HG03025 (cell line): ENCODE results near the gene CDC42BPA.
A peak's percentile ranks its signal among the peaks of the same experiment; 100 is the strongest.

Experiments
- ATAC-seq: cut with Tn5 transposase; IDR thresholded peaks from one replicate; pipeline ENCODE4 v1.9.1; 2021; ENCODE audit warnings: mild to moderate bottlenecking, moderate library complexity; ENCODE audit not compliant: unreplicated experiment, low FRiP score

The CDC42BPA gene

DNA sequence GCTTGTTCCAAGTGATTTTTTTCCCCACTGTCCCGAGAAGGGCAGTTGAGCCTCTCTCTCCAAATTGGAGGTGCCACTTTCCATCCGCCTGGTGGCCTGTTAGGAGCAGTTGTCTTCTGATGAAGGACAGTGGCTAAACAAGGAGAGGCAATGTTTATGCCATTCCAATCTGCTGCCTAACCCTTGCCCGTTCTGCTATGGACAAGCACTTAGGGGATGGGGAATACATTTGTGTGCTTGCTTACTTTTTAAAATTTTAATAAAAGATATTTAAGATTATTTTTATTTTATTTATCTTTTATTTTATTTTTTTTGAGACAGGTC is 366.2 kb downstream of the CDC42BPA start:
- ATAC-seq: no peak

DNA sequence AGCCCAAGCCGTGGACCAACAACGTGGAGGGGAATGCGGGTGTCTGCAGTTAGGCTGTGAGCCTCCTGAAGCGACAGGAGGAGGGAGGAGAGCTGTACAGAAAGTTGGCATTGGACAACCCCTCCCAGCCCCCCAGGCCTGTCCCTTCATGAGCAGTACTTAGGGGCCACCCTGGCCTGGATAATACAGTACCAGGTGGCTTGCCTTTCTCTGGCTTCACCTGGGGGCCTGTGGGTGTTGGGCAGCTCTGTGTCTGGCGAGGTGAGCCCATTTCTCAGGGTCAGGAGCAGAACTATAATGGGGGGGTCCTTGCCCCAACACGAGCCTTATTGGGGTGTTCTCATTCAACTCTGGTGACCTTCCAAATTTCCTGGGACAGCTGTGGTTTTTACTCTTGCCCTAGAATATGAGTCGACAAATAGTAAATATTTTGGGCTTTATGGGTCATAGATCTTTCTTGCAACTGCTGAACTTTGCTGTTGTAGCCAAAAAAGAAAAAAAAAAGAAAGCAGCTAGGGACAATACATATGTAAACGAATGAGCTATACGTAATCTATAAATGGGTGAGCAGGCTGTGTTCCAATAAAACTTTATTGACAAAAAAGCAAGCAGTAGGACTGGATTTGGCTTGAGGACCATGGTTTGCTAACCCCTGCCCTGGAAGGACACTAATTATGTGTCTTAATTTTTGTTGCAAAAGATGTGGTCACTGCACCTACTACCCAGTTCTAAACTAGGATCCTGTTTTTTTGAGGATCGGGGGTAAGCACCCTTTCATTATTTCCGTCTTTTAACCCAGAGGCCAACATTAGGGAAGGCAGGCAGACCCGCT is 366.8 kb downstream of the CDC42BPA start:
- no peak for ATAC-seq

DNA sequence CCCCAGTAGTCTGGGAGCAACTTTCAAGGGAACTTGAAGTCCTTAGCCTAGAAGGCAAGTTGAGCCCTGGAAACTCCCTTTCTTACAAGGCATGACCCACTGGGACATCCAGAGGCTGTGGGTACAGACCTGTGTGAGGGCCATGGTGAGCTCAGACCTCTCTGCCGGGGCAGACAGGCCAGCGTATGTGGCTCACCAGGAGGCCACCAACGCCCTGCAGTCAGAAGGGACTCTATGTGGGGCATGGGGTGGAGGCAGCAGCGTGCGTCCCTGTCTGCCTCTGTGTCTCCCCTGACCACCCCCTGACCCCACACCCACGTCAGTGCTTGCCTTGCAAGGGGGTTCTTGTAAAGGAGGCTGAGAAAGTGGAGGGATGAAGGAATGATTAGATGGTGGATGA is 367.4 kb downstream of the CDC42BPA start:
- no peak for ATAC-seq

DNA sequence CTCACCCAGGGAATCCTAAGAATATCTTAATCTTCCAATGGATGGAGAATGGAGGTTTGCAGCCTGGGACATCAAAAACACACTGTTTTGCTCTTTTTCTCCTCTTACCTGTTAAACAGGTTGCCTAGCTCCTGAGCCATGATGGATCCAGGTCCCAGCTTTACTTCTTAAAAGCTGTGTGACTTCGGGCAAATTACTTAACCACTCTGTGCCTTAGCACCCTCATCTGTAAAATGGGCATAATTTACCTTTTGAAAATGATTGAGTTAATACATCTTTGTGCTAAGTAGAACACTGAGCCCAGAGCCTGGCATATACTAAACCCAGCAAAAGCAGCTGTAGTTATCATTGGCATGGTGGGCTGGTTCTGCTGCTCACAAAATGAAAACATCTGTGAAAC is 368.0 kb downstream of the CDC42BPA start:
- ATAC-seq: no peak

DNA sequence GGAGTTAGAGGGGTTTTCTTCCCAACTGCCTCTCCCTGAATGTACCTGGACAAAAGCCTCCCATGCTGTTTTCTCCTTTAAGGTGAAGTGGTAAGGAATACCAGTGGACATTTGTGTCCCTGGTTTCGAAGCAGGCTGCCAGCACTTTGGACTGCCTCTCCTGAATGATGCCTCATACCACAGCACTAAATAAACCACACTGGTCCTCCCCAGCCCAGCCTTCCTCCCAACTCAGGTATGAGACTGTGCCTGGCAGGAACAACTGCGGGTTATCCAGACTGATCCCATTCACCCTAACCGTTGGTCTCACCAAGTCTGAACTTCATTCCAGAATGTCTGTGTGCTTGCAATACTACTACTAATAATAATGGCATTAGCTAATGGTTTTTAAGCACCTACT is 368.9 kb downstream of the CDC42BPA start:
- no peak for ATAC-seq

- no peak for ATAC-seq
These were observed 369.3 kb downstream of the CDC42BPA start for GRCh38 chr1:226948996-226949395.

DNA sequence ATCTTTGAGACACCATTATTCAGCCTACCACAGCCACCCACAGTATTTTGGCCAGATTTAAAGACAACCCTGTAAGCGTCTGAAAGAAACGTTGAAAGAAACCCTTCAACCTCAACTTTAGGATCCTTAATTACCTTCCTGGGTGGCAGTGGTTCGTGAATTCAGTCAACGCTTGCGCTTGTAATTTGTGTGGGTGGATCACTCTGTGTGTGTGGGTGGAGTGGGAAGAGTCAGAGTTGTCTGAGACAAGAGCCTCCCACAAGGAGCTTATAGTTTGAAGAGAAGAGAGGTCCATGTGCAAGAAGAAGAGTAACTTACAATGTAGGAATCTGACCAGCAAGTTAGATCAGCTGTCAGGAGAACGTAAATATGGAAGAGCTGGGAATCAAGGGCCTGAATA is 369.8 kb downstream of the CDC42BPA start:
- no peak for ATAC-seq

DNA sequence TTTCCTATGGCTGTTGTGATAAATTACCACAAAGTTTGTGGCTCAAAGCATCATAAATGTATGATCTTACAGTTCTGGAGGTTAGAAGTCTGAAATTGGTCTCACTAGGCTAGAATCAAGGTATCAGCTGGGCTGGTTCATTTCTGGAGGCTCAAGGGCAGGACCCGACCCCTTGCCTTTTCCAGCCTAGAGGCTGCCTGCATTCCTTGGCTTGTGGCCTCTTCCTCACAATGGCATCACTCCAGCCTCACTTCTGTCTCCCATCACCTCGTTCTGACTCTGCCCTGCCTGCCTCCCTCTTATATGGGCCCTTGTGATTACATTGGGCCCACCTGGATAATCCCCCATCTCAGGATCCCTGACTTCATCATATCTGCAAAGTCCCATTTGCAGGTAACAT is 370.2 kb downstream of the CDC42BPA start:
- no peak for ATAC-seq

- no peak for ATAC-seq
These were observed 371.5 kb downstream of the CDC42BPA start for GRCh38 chr1:226946841-226947240.

- ATAC-seq: no peak
These were observed 372.0 kb downstream of the CDC42BPA start for GRCh38 chr1:226946285-226946684.

DNA sequence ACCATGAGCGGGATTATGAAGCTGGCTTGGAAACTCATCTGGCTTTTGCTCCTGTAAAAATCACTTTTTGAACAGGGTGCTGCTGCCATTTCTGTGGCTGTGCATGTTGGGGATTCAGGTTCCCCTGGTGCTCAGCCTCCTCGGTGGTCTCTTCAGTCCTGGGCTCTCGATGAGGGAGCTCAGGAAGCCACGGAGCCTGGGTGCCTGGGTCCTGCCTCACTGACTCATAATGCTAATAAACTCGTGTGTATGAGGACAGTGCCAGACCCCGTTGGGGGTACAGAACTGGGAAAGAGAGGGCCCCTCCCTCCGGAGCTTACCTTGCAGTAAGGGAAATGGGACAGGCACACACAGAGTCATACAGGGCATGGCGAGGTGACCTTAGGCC is 372.4 kb downstream of the CDC42BPA start:
- ATAC-seq: no peak

DNA sequence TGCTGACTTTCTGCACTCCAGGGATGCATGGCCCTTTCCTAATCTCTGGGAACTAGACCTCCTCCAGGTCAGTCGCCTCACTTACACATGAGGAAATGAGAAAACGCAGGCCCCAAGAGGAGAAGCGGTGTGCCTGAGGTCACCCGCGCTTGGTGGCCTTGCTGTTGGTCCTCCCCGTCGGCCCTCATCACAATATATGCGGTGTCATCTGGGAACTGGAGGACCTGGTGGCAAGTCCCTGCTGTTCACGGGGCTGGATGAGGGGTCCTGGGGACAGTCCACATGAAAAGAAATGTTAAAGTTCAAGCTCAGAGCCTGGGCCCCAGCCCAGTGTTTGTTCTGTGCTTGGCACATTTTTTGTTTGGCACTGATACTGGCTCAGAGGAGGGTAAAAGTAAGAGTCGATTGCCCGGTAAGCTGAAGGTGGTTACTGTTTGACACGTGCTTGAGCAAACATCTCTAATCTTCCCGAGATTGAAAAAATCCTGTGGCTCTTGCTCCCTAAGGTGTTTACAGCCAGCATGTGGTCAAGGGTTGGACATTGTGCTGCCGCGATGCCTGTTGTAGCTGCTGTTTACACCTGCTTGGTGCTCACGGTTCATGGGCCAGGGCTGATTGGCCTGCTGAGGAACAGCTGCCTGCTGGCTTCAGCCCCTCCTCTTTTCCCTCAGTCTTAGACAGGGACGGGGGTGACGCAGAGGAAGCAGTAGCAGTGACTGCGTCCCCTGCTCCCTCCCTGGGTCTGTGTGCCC is 373.0 kb downstream of the CDC42BPA start:
- ATAC-seq: no peak

- no peak for ATAC-seq
These were observed 374.4 kb downstream of the CDC42BPA start for GRCh38 chr1:226943927-226944326.

GRCh38 chr1:226943156-226943555 is 375.1 kb downstream of the CDC42BPA start:
- no peak for ATAC-seq

DNA sequence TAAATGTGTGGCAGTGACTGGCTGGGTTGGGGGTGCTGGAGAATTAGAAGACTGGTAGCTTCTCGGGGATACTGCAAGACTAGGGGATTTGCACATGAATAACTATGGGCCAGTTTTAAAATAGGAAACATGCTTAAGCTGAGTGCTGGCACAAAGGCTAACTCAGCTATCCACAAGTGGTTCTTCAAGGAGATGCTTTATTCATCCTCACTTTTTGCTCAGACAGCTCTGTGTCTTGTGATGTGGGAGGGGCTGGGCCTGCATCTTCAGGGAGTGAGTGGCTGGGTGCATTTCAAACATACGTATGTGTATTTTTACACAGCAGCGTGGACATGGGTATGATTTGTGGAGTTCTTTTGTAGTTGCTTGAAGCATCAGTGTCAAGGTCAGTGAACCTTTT is 375.9 kb downstream of the CDC42BPA start:
- no peak for ATAC-seq

GRCh38 chr1:226940806-226941067 is 377.6 kb downstream of the CDC42BPA start:
- ATAC-seq: no peak

DNA sequence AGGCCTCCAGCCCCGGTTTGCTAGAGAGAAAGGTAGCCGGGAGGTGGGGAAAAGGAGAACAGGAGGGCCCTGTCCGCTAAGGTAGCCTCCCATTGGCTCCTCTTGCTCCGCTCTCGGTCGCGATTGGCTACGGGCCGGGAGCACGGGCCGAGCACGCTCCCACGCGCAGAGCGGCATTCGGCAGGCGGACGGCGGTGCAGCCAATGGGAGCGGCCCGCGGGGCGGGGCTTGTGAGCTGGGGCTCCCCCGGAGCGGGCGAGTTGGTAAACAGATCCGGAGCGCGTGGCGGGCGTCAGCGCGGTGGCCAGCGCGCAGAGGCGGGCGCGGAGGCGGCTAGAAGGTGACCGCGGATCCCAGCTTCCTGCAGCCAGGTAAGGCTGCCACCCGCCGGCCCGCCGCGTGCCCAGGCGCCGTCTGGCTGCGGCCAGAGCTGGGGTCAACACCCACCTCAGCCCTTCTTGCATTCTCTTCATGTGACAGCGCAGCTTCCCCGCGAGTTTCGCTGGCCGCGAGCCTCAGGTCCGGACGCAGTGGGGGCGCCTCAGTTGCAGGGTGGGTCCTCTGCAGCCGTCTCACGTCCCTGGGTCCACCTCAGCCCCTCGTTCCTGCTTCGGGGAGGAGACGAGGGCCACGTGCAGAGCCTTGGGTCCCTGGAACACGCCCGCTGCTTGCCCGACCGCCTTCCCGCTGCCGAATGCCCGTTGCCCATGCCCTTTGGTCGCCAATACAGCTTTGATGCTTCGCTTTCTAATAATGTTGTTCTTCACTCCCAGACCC is 378.1 kb downstream of the CDC42BPA start, which contains the start of gene COQ8A:
COQ8A (plus strand) TSS at position 266 of the 777 bp plus-strand sequence. CDS start 21,092 bp downstream, outside the sequence.
- peak; percentile 96 for ATAC-seq
